Transverse colon (tissue), 4 donors: ENCODE data around the gene AREG. TPM values are rescaled to one million over a fixed set of nuclear protein-coding genes. Genes with fewer than 3 reads are reported as not detected.

Experiments
- DNase-seq: peaks from one replicate; pipeline ENCODE4 v3.0.0-alpha.2; 2019
- H3K27ac ChIP-seq, 4 donors: fragments of 200-600 bp; sonication (generic); 2 replicates each; pipeline ENCODE4 v1.5.1; 2016 to 2018; ENCODE audit warnings: inconsistent platforms in 4 of 4
- H3K27me3 ChIP-seq: fragments of 200-600 bp; sonication (generic); 2 replicates; pipeline ENCODE4 v1.5.1; 2017; ENCODE audit warnings: inconsistent platforms
- H3K36me3 ChIP-seq, 4 donors: fragments of 200-600 bp; sonication (generic); 2 replicates each; pipeline ENCODE4 v1.5.1; 2017 to 2019; ENCODE audit warnings: inconsistent platforms in 4 of 4
- H3K4me1 ChIP-seq, 4 donors: fragments of 200-600 bp; sonication (generic); 2 replicates each; pipeline ENCODE4 v1.5.1; 2017 to 2020; ENCODE audit warnings: inconsistent platforms in 4 of 4
- H3K4me3 ChIP-seq, 4 donors: fragments of 200-600 bp; sonication (generic); 1 replicate in 1 of 4; 2 replicates in 3 of 4; pipeline versions ENCODE4 v1.5.1 to v1.6.1; 2017 to 2019; ENCODE audit warnings: inconsistent platforms in 4 of 4
- H3K9me3 ChIP-seq, 2 donors: fragments of 200-600 bp; sonication (generic); 2 replicates each; pipeline ENCODE4 v1.5.1; 2017 to 2019; ENCODE audit warnings: inconsistent platforms in 2 of 2
- EP300 ChIP-seq: sonication (generic); formaldehyde crosslinking; IDR thresholded peaks from one replicate; pipeline ENCODE4 v1.6.1; 2017; ENCODE audit warnings: antibody characterized with exemption, low read depth
- POLR2A ChIP-seq: fragments of 450-650 bp; IDR thresholded peaks from one replicate; pipeline ENCODE4 v1.6.1; 2016; ENCODE audit warnings: antibody characterized with exemption, mild to moderate bottlenecking, moderate library complexity
- POLR2AphosphoS5 ChIP-seq, 3 donors: sonication (generic); formaldehyde crosslinking; IDR thresholded peaks; one replicate each; pipeline ENCODE4 v1.6.1; 2016; ENCODE audit warnings: antibody characterized with exemption in 3 of 3
- WGBS, 2 donors: methylation state at CpG; one replicate each; pipeline ENCODE4 v1.1.5; 2018; ENCODE audit warnings: low coverage in 1 of 2; 5-methylcytosine and 5-hydroxymethylcytosine counted together
- in situ Hi-C, 4 donors: fragments of 200-750 bp; cut with MboI; loops; one replicate each; pipeline versions ENCODE4 v1.15.0 to v1.15.1; 2017; ENCODE audit warnings: low sequenced_read_pairs in 3 of 4, low pct_ligation_motif_present in 1 of 4, low pct_unique_long_range_greater_than_20kb in 1 of 4
- intact Hi-C: fragments of 100-400 bp; cut with DNase I; formaldehyde crosslinking; loops from one replicate; pipeline ENCODE4 v1.15.1; 2023; ENCODE audit warnings: low total_unique reads
- total RNA-seq, 4 donors: library from RNA; depleted of rRNA; stranded (reverse); fragments of >200 nt; gene quantifications; one replicate each; pipeline ENCODE4 v1.1.0, GENCODE V29; 2016
- TF ChIP-seq, protein P1 (sequence below), 5 experiments: fragments of 200-600 bp in 3 of 5; fragments of 450-650 bp in 2 of 5; sonication (generic) in 3 of 5; IDR thresholded peaks; 1 replicate in 2 of 5; 2 replicates in 3 of 5; pipeline ENCODE4 v1.5.1; 2016 to 2017; ENCODE audit warnings: antibody characterized with exemption in 5 of 5, inconsistent platforms in 3 of 5, mild to moderate bottlenecking in 2 of 5, moderate library complexity in 1 of 5

Gene AREG
- total RNA-seq, 4 donors from 2014 or later: 16.4 to 44.2 (median 27.1) TPM

- H3K4me3 ChIP-seq: no peak overlapping the region
- DNase-seq: no peak
- TF ChIP-seq EP300: no peak
- TF ChIP-seq, protein P1, sequence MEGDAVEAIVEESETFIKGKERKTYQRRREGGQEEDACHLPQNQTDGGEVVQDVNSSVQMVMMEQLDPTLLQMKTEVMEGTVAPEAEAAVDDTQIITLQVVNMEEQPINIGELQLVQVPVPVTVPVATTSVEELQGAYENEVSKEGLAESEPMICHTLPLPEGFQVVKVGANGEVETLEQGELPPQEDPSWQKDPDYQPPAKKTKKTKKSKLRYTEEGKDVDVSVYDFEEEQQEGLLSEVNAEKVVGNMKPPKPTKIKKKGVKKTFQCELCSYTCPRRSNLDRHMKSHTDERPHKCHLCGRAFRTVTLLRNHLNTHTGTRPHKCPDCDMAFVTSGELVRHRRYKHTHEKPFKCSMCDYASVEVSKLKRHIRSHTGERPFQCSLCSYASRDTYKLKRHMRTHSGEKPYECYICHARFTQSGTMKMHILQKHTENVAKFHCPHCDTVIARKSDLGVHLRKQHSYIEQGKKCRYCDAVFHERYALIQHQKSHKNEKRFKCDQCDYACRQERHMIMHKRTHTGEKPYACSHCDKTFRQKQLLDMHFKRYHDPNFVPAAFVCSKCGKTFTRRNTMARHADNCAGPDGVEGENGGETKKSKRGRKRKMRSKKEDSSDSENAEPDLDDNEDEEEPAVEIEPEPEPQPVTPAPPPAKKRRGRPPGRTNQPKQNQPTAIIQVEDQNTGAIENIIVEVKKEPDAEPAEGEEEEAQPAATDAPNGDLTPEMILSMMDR (IDR thresholded peaks at IDR 0.05): no peak
- TF ChIP-seq POLR2AphosphoS5 (IDR thresholded peaks at IDR 0.05): no peak
- no peak for TF ChIP-seq POLR2A
- intact Hi-C loops: no loop called here
- WGBS, 2 donors: 90 to 100% methylated on average over 1 of the region's 1 CpG
- in situ Hi-C loops: no loop called here
- no peaks in the 10 kb centered on the region for H3K36me3 ChIP-seq
- H3K27me3 ChIP-seq: no peaks in the 10 kb centered on the region
- H3K27ac ChIP-seq: no peak overlapping the region
- H3K4me1 ChIP-seq: no peaks in the 10 kb centered on the region
- H3K9me3 ChIP-seq: peaks cover 4 to 7% of the 10 kb centered on the region in 2 donors
These were observed 18.2 kb downstream of the AREG start for GRCh38 chr4:74463123-74463522.

- in situ Hi-C loops (no loop called here), intact Hi-C loops (no loop called here)
- Histone ChIP-seq H3K27me3 (no peaks in the 10 kb centered on the region), H3K4me3 (no peak overlapping the region), H3K36me3 (no peaks in the 10 kb centered on the region), H3K27ac (no peak overlapping the region), H3K9me3 (peaks cover 4 to 7% of the 10 kb centered on the region in 2 donors), H3K4me1 (no peaks in the 10 kb centered on the region)
- TF ChIP-seq POLR2AphosphoS5 (IDR thresholded peaks at IDR 0.05): no peak
- no peak for TF ChIP-seq EP300
- no peak for TF ChIP-seq POLR2A
- TF ChIP-seq, protein P1 (IDR thresholded peaks at IDR 0.05): no peak
- no peak for DNase-seq
These were observed 19.4 kb downstream of the AREG start for GRCh38 chr4:74464291-74464690.

- Histone ChIP-seq H3K27ac (no peak overlapping the region), H3K4me1 (no peaks in the 10 kb centered on the region), H3K4me3 (no peak overlapping the region), H3K36me3 (no peaks in the 10 kb centered on the region), H3K27me3 (no peaks in the 10 kb centered on the region), H3K9me3 (no peaks in the 10 kb centered on the region)
- no peak for DNase-seq
- TF ChIP-seq POLR2A (no peak), POLR2AphosphoS5 (IDR thresholded peaks at IDR 0.05) (no peak), EP300 (no peak)
- TF ChIP-seq, protein P1 (IDR thresholded peaks at IDR 0.05): no peak
- 58 to 67% methylated on average over 1 of the region's 1 CpG for WGBS, 2 donors
- in situ Hi-C loops (no loop called here), intact Hi-C loops (no loop called here)
These were observed 21.3 kb downstream of the AREG start for GRCh38 chr4:74466242-74466641.

DNA sequence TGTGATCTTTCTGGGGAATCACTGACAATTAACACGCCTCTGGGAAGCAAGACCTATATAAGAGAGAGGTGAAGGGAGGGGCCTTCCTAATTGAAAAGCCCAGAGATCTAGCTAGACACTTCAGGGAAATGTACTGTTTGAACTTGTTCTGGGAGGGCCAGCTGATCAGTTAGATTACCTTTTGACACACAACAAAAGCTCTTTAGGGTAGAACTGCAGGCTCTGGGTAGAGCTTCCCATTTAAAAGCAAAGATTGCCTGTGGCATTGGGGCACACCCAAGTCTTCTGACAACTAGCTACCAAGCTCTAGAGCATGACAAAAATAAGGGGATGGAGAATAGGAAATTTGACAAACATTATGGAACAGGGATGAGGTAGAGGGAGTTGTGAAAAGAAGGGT lies 26.3 kb downstream of the AREG start:
- Histone ChIP-seq H3K9me3 (no peaks in the 10 kb centered on the region), H3K4me3 (no peak overlapping the region), H3K4me1 (peaks cover 0 to 23% (median 5%) of the 10 kb centered on the region in 4 donors), H3K36me3 (no peaks in the 10 kb centered on the region), H3K27ac (no peak overlapping the region), H3K27me3 (no peaks in the 10 kb centered on the region)
- intact Hi-C loops (loop anchor here (10.0 kb wide), 1 partner anchor 1666 kb away; no protein-coding TSS in a partner anchor), in situ Hi-C loops (no loop called here)
- TF ChIP-seq, protein P1 (IDR thresholded peaks at IDR 0.05): no peak
- TF ChIP-seq EP300 (no peak), POLR2AphosphoS5 (IDR thresholded peaks at IDR 0.05) (no peak), POLR2A (no peak)
- DNase-seq: no peak
- 73 to 83% methylated on average over 1 of the region's 1 CpG for WGBS, 2 donors
